LNCaP clone FGC (cell line): Measurements from ENCODE around the gene ADCY5.

ENCODE experiments used
- DNase-seq: peaks from one replicate; pipeline ENCODE4 v3.0.0-alpha.2; 2011; ENCODE audit warnings: low read depth
- H3K4me3 ChIP-seq: 2 replicates; pipeline ENCODE4 v1.5.1; 2011; ENCODE audit warnings: mild to moderate bottlenecking, low read depth, low read length, control low read depth
- TF ChIP-seq, protein P1 (sequence below): IDR thresholded peaks from 2 replicates; pipeline ENCODE4 v1.5.1; 2012; ENCODE audit warnings: mild to moderate bottlenecking; ENCODE audit not compliant: control insufficient read depth, insufficient read depth; ENCODE audit errors: extremely low read depth

Gene ADCY5

DNA sequence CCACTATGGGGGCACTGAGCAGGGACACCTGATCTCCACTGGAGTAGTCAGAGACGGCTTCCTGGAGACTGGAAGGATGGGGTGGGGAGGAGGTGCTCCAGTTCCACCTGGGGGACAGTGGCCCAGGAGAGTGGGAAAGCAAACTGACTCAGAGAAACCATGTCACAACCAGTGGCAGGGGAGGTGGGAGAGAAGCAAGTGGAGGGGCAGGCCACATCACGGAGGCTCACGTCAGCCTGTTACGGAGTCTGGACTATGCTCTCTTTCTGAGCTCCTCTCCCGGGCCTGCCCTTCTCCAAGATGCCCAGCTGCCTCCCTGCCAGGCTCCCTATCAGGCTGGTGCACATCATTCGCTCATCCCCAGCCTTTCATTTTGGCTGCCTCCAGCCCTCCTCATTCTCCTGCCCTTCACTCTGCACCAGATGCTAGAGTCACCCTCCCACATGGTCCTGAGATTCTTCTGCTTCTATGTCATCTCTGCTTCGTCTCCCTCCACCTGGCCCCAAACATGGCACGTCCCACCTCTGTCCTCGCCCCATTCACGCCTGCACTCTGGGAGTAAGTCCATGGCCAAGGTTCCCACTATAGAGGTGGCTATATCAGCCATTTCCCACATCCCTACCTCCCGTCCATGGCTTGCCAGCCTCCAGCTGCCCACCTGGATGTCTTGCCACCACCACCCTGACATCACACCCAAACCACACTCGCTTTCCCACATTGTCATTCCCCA, 100.3 kb downstream of the ADCY5 start:
- TF ChIP-seq, protein P1, sequence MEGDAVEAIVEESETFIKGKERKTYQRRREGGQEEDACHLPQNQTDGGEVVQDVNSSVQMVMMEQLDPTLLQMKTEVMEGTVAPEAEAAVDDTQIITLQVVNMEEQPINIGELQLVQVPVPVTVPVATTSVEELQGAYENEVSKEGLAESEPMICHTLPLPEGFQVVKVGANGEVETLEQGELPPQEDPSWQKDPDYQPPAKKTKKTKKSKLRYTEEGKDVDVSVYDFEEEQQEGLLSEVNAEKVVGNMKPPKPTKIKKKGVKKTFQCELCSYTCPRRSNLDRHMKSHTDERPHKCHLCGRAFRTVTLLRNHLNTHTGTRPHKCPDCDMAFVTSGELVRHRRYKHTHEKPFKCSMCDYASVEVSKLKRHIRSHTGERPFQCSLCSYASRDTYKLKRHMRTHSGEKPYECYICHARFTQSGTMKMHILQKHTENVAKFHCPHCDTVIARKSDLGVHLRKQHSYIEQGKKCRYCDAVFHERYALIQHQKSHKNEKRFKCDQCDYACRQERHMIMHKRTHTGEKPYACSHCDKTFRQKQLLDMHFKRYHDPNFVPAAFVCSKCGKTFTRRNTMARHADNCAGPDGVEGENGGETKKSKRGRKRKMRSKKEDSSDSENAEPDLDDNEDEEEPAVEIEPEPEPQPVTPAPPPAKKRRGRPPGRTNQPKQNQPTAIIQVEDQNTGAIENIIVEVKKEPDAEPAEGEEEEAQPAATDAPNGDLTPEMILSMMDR = no peak
- no peak for DNase-seq
- no peak overlapping the region for H3K4me3 ChIP-seq

GRCh38 chr3:123347691-123348264, 101.1 kb downstream of the ADCY5 start:
- no peak for DNase-seq
- no peak overlapping the region for H3K4me3 ChIP-seq
- TF ChIP-seq, protein P1 = no peak

DNA sequence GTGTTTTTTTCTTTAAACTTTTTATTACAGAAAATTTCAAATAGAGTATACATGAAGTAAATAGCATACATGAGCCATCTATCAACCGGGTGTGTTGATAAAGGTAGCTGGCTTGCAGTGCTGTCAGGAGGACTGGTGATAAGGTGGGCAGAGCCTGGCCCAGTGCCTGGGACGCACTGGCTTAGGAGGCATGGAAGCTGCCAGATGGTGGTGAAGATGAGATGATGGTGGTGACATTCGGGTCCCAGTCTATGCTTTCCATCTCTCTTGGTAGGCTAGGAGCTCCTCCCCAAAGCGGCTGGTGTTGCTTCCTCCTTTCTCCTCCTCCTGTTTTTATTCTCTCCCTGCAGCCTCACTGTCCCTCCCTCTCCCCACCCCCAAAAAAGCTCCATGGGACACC, 101.7 kb downstream of the ADCY5 start:
- DNase-seq = no peak
- TF ChIP-seq, protein P1 = no peak

DNA sequence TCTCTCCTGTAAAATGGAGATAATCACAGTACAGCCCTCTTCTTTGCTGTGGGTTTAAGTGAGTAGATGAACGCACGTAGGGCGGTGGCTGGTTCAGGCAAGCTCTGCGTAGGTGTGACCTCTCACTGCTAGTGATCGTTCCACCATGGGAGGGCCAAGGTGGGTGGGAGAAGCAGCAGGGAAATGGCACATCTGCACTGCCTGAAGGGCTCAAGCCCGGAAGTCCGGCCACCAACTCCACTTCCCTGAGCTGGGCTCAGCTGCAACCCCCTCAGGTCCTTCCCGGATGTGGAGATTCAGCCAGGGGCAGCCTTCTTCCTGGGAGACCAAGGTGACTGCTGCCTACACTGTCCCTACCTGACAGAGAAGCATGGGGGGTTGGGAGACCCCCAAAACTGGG, 102.9 kb downstream of the ADCY5 start:
- no peak overlapping the region for H3K4me3 ChIP-seq
- no peak for DNase-seq
- TF ChIP-seq, protein P1 = no peak

More for the DNA sequence above, 101.7 kb downstream of the ADCY5 start:
- H3K4me3 ChIP-seq = no peak overlapping the region

- TF ChIP-seq, protein P1 = no peak
- no peak overlapping the region for H3K4me3 ChIP-seq
- no peak for DNase-seq
Measured at GRCh38 chr3:123344907-123345594, 103.8 kb downstream of the ADCY5 start.

DNA sequence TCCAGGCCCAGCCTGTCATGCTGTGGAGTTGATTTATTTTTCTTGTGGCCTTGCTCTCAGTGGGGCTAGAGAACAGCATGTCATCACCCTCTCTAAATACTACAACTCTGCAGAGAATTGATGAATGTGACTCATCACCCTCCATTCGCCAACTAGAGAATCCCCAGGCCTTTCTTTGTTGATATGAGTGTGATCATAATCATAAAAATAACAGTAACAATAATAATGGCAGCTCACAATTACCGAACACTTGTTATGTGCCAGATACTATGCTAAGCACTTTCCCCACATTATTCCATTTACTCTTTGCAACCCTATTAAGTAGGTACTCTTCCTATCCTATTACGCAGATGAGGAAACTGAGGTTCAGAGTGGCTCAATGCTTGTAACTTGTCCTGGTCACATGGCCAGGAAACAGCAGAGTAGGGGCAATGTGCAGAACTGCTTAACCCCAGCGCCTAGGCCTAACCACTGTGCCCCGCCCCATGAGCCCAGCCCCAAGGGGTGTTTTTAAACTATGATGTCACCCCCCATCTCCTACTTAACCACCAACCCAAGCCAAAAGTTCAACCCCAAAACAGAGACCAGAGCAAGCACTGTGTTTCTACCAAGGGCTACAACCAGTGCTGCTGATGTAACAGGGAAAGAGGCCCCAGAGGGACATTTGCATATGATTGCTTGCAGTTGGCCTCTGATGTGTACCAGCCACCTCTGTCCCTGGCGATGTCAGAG, 104.5 kb downstream of the ADCY5 start:
- no peak overlapping the region for H3K4me3 ChIP-seq
- TF ChIP-seq, protein P1 = no peak
- DNase-seq = no peak
